Nephron progenitor cell (in vitro differentiated cells): ENCODE results near the gene PCBP3.
A peak's percentile ranks its signal among the peaks of the same experiment; 100 is the strongest.

Experiments used
- DNase-seq: peaks from one replicate; pipeline ENCODE4 v3.0.0; 2021
- H3K27ac Mint-ChIP-seq: 2 replicates; pipeline ENCODE4 v1.8.0; 2021; ENCODE audit warnings: mild to moderate bottlenecking, moderate library complexity, mixed read lengths
- H3K27me3 Mint-ChIP-seq: 2 replicates; pipeline ENCODE4 v1.8.0; 2021; ENCODE audit warnings: mild to moderate bottlenecking, low read depth, mixed read lengths; ENCODE audit not compliant: poor library complexity
- H3K36me3 Mint-ChIP-seq: 2 replicates; pipeline ENCODE4 v1.8.0; 2021; ENCODE audit warnings: low read depth, mixed read lengths
- H3K4me1 Mint-ChIP-seq: 2 replicates; pipeline ENCODE4 v1.8.0; 2021; ENCODE audit warnings: mixed read lengths
- H3K4me3 Mint-ChIP-seq: 2 replicates; pipeline ENCODE4 v1.8.0; 2021; ENCODE audit warnings: mild to moderate bottlenecking, moderate library complexity, mixed read lengths
- H3K9me3 Mint-ChIP-seq: 2 replicates; pipeline ENCODE4 v1.8.0; 2021; ENCODE audit warnings: mild to moderate bottlenecking, moderate library complexity, mixed read lengths
- TF ChIP-seq, protein P1 (sequence below): fragments of 200-600 bp; sonication (generic); IDR thresholded peaks from 2 replicates; pipeline ENCODE4 v1.5.0; 2021; ENCODE audit warnings: antibody characterized with exemption

The PCBP3 gene

DNA sequence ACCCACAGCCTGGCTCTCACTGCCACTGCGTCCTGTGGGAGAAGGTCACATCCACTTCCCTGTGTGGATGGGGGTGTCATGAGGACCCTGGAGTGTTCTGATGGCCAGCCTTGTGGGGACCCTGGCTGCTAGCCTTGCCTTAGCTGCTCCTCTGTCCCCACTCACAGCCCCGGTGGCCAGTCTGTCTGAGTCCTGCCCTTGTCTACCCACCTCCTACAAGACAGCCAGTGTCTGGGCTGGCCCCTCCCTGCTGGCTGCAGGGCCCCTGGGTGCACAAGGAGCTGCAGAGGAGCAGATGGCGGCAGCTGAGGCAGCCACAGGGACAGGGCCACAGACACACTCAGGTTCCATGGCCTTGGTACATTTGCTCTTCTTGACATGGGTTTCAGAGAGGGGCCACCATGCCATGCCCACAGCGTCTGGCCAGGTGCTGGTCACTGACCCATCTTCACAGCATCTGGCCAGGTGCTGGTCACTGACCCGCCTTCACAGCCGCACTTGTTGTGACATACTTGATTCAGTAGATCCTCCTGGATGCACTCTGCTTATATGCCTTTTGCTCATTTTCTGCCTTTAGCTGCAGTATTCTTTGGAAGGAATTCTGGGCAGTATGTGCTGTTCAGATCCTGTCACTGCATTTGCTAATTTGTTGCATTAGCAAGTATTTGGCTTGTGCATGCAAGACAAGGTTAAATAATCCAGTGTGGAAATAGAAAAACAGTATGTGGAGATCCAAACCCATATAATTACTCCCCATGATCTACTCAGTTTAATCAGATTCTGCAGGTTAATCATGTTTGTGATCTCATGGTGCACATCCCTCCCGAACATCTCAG lies 157.8 kb downstream of the PCBP3 start:
- TF ChIP-seq, protein P1, sequence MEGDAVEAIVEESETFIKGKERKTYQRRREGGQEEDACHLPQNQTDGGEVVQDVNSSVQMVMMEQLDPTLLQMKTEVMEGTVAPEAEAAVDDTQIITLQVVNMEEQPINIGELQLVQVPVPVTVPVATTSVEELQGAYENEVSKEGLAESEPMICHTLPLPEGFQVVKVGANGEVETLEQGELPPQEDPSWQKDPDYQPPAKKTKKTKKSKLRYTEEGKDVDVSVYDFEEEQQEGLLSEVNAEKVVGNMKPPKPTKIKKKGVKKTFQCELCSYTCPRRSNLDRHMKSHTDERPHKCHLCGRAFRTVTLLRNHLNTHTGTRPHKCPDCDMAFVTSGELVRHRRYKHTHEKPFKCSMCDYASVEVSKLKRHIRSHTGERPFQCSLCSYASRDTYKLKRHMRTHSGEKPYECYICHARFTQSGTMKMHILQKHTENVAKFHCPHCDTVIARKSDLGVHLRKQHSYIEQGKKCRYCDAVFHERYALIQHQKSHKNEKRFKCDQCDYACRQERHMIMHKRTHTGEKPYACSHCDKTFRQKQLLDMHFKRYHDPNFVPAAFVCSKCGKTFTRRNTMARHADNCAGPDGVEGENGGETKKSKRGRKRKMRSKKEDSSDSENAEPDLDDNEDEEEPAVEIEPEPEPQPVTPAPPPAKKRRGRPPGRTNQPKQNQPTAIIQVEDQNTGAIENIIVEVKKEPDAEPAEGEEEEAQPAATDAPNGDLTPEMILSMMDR: no peak
- H3K4me3 Mint-ChIP-seq: no peak overlapping the region
- H3K4me1 Mint-ChIP-seq: peaks cover 27% of the 10 kb centered on the region
- no peak for DNase-seq
- H3K36me3 Mint-ChIP-seq: no peaks in the 10 kb centered on the region
- H3K27ac Mint-ChIP-seq: no peak overlapping the region
- H3K9me3 Mint-ChIP-seq: no peaks in the 10 kb centered on the region
- peaks cover 8% of the 10 kb centered on the region for H3K27me3 Mint-ChIP-seq

DNA sequence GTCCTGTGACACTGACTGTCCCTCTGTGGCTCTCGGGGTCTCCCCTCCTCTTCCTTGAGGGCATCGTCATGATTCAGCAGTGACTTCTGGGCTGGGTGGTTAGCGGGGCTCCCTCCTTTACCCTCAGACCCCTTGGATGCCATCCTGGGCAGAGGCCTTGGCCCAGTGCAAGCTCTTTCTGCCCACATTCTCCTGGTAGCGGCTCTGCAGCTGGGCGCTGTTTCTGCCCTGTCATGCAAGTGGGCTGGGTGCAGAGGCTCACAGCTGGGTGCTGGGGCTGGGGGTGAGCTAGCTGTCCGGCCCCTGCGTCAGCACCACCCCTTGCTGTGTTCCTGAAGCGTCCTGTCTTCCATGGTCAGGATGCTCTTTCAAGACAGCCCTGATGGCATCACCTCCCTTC lies 158.5 kb downstream of the PCBP3 start:
- H3K9me3 Mint-ChIP-seq: peaks cover 2% of the 10 kb centered on the region
- peaks cover 8% of the 10 kb centered on the region for H3K27me3 Mint-ChIP-seq
- H3K36me3 Mint-ChIP-seq: no peaks in the 10 kb centered on the region
- H3K4me3 Mint-ChIP-seq: no peak overlapping the region
- H3K27ac Mint-ChIP-seq: no peak overlapping the region
- DNase-seq: no peak
- H3K4me1 Mint-ChIP-seq: peaks cover 27% of the 10 kb centered on the region
- TF ChIP-seq, protein P1: no peak

DNA sequence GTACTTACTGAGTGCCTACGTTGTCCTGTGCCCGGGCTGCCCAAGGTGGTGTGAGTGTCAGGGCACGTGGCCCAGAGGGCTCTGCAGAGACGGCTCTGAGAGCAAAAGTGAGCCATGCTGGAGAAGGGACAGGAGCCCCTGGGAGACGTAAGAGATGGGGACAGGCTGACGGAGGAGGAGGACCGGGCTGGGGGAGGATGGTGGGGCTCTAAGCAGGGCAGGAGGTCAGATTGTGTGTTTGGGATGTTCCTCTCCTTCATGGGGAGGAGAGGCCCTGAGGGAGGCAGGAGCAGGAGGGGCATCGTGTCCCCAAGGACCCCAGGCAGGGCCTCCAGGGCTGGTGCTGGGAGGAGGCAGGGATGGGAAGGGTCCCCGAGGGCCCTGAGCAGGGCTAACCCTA lies 158.9 kb downstream of the PCBP3 start:
- TF ChIP-seq, protein P1: no peak
- peaks cover 27% of the 10 kb centered on the region for H3K4me1 Mint-ChIP-seq
- peaks cover 8% of the 10 kb centered on the region for H3K27me3 Mint-ChIP-seq
- no peak for DNase-seq
- H3K36me3 Mint-ChIP-seq: no peaks in the 10 kb centered on the region
- H3K4me3 Mint-ChIP-seq: no peak overlapping the region
- H3K9me3 Mint-ChIP-seq: peaks cover 6% of the 10 kb centered on the region
- H3K27ac Mint-ChIP-seq: no peak overlapping the region

DNA sequence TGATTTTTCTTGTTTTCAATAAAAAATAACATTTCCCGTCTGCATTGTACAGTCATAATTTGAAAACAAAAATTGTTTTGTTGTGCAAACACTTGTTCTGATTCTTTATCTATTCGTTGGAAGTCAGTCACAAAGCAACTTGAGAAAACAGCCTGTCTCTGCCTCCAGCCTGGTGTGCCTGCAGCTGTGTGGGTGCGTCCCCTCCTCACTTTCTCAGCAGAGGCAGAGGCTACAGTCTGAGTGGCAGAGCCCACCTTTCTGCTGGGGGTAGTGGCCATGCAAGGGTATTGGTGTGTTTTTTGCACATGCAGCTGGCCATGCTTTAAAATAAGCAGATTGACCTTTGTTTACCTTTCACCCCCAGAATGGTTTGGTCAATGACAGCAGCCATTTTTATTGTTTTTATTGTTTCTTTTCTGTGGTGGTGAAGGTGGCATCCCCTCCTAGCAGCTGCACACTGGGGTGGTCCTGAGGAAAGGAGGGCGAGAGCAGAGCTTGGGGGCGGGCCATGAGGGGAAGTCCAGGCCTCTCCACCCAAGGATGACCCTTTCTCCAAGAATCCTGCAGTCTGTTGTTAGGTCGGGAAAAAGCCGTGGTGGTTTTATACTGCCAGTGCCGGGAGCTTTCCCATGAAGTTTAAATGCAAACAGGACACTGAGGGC lies 159.6 kb downstream of the PCBP3 start:
- TF ChIP-seq, protein P1: no peak
- peak overlapping the region; percentile 41 for H3K27ac Mint-ChIP-seq
- H3K36me3 Mint-ChIP-seq: no peaks in the 10 kb centered on the region
- DNase-seq: no peak
- peaks cover 27% of the 10 kb centered on the region for H3K4me1 Mint-ChIP-seq
- H3K4me3 Mint-ChIP-seq: peak overlapping the region; percentile 28
- peaks cover 13% of the 10 kb centered on the region for H3K9me3 Mint-ChIP-seq
- H3K27me3 Mint-ChIP-seq: peaks cover 8% of the 10 kb centered on the region

DNA sequence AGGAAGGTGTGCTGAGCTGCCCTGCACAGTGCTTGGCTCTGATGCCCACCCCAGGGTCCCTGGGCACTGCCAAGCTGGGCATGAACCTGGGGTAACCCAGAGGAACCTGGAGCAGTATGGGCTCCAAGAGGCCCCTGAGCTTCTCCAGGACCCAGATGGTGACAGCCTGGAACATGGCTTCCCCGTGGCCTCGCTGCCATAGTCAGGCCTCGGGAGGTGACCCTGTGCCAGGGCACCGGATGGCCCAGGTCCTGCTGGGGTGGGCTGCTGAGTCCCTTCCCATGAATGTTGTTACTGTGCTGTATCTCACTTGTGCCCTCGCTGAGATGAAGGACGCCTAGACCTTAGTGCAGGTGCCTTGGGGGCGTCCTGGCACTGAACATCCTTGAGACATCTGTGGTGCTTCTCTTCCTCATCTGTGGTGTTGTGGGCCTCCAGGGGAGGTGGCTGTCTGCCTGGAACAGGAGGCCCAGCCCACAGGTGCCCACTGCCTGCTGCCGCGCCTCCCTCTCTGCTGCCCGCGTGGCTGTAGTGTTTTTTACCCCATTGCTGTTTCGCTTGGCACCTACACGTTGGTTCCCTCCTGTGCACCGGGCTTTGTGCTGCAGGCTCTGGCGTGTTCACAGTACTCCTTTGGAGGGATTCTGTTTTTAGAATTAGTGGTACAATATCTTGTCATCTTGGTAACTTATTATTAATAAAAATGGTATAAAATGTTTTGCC lies 160.3 kb downstream of the PCBP3 start:
- peaks cover 8% of the 10 kb centered on the region for H3K27me3 Mint-ChIP-seq
- no peak overlapping the region for H3K4me3 Mint-ChIP-seq

More for the DNA sequence above, 160.3 kb downstream of the PCBP3 start:
- TF ChIP-seq, protein P1: no peak
- no peak for DNase-seq
- Mint-ChIP-seq H3K36me3 (no peaks in the 10 kb centered on the region), H3K9me3 (peaks cover 17% of the 10 kb centered on the region), H3K4me1 (peaks cover 27% of the 10 kb centered on the region), H3K27ac (no peak overlapping the region)
